SU-DHL-6 (cell line): ENCODE data around the gene ZBTB12.
"Not testable (repeated sequence)": the region's sequence is repeated elsewhere in the genome, so short reads cannot be mapped to it uniquely, and the experiment has no call there.

ENCODE experiments used
- H2AFZ ChIP-seq: fragments of 200-600 bp; sonication (generic); 2 replicates; pipeline ENCODE4 v1.6.1; 2014; ENCODE audit warnings: low read depth, mild to moderate bottlenecking, moderate library complexity, mixed read lengths, antibody characterized with exemption, low read length; ENCODE audit not compliant: severe bottlenecking
- H3F3A ChIP-seq: fragments of 200-600 bp; shearing (Covaris generic); 2 replicates; pipeline ENCODE4 v1.6.0; 2016; ENCODE audit warnings: antibody characterized with exemption, mild to moderate bottlenecking; ENCODE audit not compliant: insufficient read depth
- H3K27ac ChIP-seq: fragments of 200-600 bp; sonication (generic); 2 replicates; pipeline ENCODE4 v1.5.1; 2016; ENCODE audit warnings: low read depth, mild to moderate bottlenecking, low read length, moderate library complexity, mixed read lengths
- H3K27me3 ChIP-seq: fragments of 200-600 bp; sonication (generic), shearing (Covaris generic); 2 replicates; pipeline ENCODE4 v1.6.0; 2014; ENCODE audit warnings: mild to moderate bottlenecking, low read length
- H3K36me3 ChIP-seq: fragments of 200-600 bp; sonication (generic); 2 replicates; pipeline ENCODE4 v1.6.1; 2014; ENCODE audit warnings: mild to moderate bottlenecking, low read length, mixed read lengths
- H3K4me2 ChIP-seq: fragments of 300-600, 200-600 bp; shearing (Covaris generic), sonication (generic); 2 replicates; pipeline ENCODE4 v1.6.0; 2014; ENCODE audit warnings: low read length, low read depth, mild to moderate bottlenecking; ENCODE audit not compliant: poor library complexity, severe bottlenecking
- H3K4me3 ChIP-seq: fragments of 200-600 bp; sonication (generic); 2 replicates; pipeline ENCODE4 v1.5.1; 2014; ENCODE audit warnings: antibody characterized with exemption, low read length, mild to moderate bottlenecking, mixed read lengths; ENCODE audit not compliant: insufficient read depth, poor library complexity, severe bottlenecking
- H3K79me2 ChIP-seq: fragments of 200-600 bp; sonication (generic); 2 replicates; pipeline ENCODE4 v1.6.1; 2014; ENCODE audit warnings: mild to moderate bottlenecking, low read length, moderate library complexity; ENCODE audit not compliant: insufficient read depth
- H3K9ac ChIP-seq: fragments of 200-600 bp; sonication (generic); 2 replicates; pipeline ENCODE4 v1.7.0; 2014; ENCODE audit warnings: mild to moderate bottlenecking, low read length
- H3K9me2 ChIP-seq: fragments of 200-600 bp; sonication (generic); replicated peaks from 2 replicates; pipeline ENCODE4 v1.6.1; 2014; ENCODE audit warnings: low read length; ENCODE audit not compliant: insufficient read depth
- H3K9me3 ChIP-seq: fragments of 200-600 bp; sonication (generic); 2 replicates; pipeline ENCODE4 v1.6.1; 2014; ENCODE audit warnings: low read length, mixed read lengths; ENCODE audit not compliant: insufficient read depth
- H4K20me1 ChIP-seq: fragments of 200-600 bp; sonication (generic); 2 replicates; pipeline ENCODE4 v1.6.1; 2014; ENCODE audit warnings: low read depth, mild to moderate bottlenecking, antibody characterized with exemption, low read length, moderate library complexity, mixed read lengths
- EZH2phosphoT487 ChIP-seq: fragments of 200-600 bp; sonication (generic), shearing (Covaris generic); conservative IDR thresholded peaks from 2 replicates; pipeline ENCODE4 v1.6.1; 2018; ENCODE audit warnings: mild to moderate bottlenecking, antibody characterized with exemption, low read length, moderate library complexity, mixed read lengths
- TF ChIP-seq, protein P1 (sequence below): fragments of 200-600 bp; sonication (generic); IDR thresholded peaks from one replicate; pipeline ENCODE4 v1.5.1; 2017; ENCODE audit warnings: antibody characterized with exemption, mild to moderate bottlenecking, low read length, moderate library complexity; ENCODE audit not compliant: insufficient read depth, poor library complexity, severe bottlenecking

ZBTB12 gene

DNA sequence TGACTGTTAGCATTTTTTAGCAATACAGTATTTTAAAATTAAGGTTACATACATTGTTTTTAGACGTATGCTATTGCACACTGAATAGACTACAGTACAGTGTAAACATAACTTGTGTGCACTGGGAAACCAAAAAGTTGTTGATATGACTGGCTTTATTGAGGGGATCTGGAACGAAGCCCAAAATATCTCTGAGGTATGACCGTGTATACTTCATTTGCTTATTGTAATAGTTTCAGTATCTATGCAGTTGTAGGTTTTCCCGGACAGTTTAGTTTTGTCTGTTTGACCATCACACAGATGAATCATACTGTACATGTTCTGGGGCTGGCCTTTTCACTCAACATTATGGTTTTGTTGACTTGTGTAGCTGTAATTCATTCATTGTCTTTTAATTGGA lies 6.9 kb upstream of the ZBTB12 start:
- Histone ChIP-seq H3F3A (peaks cover 5% of the 10 kb centered on the region), H3K9me3 (no peaks in the 10 kb centered on the region), H3K4me3 (no peak overlapping the region), H2AFZ (no peak overlapping the region), H4K20me1 (no peaks in the 10 kb centered on the region), H3K36me3 (no peaks in the 10 kb centered on the region), H3K79me2 (no peaks in the 10 kb centered on the region), H3K27ac (no peak overlapping the region), H3K4me2 (no peak overlapping the region), H3K9ac (no peak overlapping the region), H3K9me2 (no peaks in the 10 kb centered on the region), H3K27me3 (0 out of 2 replicates have a peak, but pooled peaks cover 3% of the 10 kb centered on the region)
- TF ChIP-seq EZH2phosphoT487 = no peak
- TF ChIP-seq, protein P1, sequence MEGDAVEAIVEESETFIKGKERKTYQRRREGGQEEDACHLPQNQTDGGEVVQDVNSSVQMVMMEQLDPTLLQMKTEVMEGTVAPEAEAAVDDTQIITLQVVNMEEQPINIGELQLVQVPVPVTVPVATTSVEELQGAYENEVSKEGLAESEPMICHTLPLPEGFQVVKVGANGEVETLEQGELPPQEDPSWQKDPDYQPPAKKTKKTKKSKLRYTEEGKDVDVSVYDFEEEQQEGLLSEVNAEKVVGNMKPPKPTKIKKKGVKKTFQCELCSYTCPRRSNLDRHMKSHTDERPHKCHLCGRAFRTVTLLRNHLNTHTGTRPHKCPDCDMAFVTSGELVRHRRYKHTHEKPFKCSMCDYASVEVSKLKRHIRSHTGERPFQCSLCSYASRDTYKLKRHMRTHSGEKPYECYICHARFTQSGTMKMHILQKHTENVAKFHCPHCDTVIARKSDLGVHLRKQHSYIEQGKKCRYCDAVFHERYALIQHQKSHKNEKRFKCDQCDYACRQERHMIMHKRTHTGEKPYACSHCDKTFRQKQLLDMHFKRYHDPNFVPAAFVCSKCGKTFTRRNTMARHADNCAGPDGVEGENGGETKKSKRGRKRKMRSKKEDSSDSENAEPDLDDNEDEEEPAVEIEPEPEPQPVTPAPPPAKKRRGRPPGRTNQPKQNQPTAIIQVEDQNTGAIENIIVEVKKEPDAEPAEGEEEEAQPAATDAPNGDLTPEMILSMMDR = no peak

DNA sequence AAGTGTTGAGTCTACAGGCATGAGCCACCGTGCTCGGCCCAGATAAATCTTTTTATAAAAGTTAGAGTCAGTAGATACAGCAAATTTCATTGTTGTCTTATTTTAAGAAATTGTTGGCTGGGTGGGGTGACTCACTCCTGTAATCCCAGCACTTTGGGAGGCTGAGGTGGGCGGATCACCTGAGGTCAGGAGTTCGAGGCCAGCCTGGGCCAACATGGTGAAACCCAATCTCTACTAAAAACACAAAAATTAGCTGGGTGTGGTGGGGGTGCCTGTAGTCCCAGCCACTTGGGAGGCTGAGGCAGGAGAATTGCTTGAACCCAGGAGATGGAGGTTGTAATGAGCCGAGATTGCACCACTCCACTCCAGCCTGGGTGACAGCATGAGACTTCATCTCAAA lies 6.4 kb upstream of the ZBTB12 start:
- not testable (repeated sequence) for H3K9ac ChIP-seq, H3K4me2 ChIP-seq, H2AFZ ChIP-seq, H3K79me2 ChIP-seq, H3K27me3 ChIP-seq, H3K27ac ChIP-seq, H3K9me3 ChIP-seq, H3K36me3 ChIP-seq, H3F3A ChIP-seq, H3K9me2 ChIP-seq, H4K20me1 ChIP-seq, H3K4me3 ChIP-seq

DNA sequence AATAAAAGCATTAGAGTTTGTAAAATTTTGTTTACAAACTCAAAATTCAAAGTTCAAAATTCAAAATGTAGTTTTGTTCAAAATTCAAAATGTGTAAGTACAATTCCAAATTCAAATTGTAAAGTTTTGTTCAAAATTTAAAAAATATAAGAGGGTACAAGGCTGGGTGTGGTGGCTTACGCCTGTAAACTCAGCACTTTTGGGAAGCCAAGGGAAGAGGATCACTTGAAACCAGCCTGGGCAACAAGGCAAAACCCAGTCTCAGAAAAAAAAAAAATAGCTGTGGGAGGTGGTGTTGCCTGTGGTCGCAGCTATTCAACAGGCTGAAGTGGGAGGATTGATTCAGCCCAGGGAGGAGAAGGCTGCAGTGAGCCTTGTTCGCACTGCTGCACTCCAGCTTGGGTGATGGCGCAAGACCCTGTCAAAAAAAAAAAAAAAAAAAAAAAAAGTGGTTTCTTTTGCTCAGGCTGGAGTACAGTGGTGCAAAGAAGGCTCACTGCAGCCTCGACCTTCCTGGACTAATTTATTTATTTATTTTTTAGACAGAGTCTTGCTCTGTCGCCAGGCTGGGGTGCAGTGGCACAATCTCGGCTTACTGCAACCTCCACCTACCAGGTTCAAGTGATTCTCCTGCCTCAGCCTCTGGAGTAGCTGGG lies 5.4 kb upstream of the ZBTB12 start:
- Histone ChIP-seq H4K20me1 (no peaks in the 10 kb centered on the region), H3K9me2 (no peaks in the 10 kb centered on the region), H3K27ac (no peak overlapping the region), H3K4me2 (no peak overlapping the region), H3F3A (peaks cover 17% of the 10 kb centered on the region), H2AFZ (no peak overlapping the region), H3K9me3 (no peaks in the 10 kb centered on the region), H3K9ac (no peak overlapping the region), H3K79me2 (no peaks in the 10 kb centered on the region), H3K27me3 (0 out of 2 replicates have a peak, but pooled peaks cover 3% of the 10 kb centered on the region), H3K36me3 (no peaks in the 10 kb centered on the region), H3K4me3 (no peak overlapping the region)
- TF ChIP-seq EZH2phosphoT487 = no peak
- TF ChIP-seq, protein P1 = no peak

DNA sequence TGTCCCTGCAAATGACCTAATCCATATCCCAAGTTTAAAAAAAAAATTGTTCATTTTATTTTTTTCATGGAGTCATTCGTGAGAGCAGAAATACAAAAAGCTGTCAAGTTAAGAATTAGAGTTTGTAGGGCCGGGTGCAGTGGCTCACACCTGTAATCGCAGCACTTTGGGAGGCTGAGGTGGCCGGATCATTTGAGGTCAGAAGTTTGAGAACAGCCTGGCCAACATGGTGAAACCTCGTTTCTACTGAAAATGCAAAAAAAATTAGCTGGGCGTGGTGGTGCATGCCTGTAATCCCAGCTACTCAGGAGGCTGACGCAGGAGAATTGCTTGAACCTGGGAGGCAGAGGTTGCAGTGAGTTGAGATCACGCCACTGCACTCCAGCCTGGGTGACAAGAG lies 4.8 kb upstream of the ZBTB12 start:
- not testable (repeated sequence) for H3K9me2 ChIP-seq, H3K27ac ChIP-seq, H3K4me2 ChIP-seq, H3K36me3 ChIP-seq, H2AFZ ChIP-seq, H3K79me2 ChIP-seq, H3K27me3 ChIP-seq, H3K4me3 ChIP-seq, H4K20me1 ChIP-seq, H3K9me3 ChIP-seq, H3K9ac ChIP-seq
- peaks cover 23% of the 10 kb centered on the region for H3F3A ChIP-seq
